NCI-H1436 (cell line): Measurements from ENCODE around the gene LIN7A.
"Not testable (repeated sequence)": the region's sequence is repeated elsewhere in the genome, so short reads cannot be mapped to it uniquely, and the experiment has no call there.

ENCODE experiments used
- DNase-seq: peaks from one replicate; lab custom pipeline; 2025; lab: John Stamatoyannopoulos, UW

Gene LIN7A

DNA sequence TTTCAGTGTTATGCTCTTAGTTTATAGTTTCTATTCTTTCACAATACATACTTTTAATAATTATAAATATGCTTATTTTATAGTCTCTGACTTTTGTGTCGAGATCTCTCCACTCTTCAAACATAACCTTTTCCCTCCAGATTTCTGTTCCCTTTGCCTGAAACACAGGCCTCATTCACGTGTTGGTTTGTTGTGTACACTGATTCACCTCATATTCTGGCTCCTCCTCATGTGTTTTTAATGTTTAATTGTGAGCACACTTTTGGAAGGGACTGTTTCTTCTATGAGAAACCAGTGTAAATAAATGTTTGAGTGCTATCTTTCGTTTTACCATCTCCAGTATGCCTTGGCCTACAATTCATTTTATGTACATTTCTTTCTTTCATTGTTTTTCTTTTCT is 20.1 kb downstream of the LIN7A start:
- DNase-seq: no peak

DNA sequence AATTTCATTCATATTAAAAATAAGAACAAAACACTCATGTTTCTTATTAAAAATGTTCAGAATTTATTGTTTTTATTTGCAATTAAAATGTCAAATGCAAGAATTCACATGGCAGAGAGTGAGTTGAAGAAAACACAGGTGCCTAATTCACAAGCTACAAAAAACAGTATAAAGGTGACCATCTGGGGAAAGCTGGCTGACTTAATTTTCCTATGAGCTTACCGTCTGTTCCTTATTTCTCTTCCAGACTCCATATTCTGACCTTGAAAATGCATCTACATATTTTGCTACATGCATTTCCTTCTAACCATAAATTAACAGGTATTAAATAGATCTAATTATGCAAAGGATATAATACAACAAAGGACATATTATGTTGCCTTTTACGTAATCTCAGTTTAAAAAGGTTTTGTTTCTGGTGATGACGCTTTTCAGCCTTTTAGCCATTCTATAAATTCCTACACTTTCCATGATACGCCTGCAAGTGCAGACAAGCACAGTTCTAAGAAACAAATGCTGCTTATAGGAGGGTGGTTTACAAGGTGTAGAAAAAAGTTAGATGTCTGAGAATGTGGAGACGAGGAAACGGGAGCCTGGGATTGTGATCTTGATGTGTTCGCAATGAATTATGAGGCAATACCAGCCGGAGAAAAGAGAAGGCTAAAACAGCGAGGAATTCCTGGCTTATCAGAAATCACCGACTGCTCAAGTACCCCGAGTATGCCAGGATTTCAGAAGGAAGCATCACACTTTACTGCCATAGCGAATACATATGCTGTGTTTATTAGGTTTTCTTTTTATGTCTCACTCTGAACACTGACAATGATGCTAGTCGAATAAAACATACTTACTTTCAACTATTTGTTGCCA is 24.6 kb downstream of the LIN7A start:
- DNase-seq: no peak

DNA sequence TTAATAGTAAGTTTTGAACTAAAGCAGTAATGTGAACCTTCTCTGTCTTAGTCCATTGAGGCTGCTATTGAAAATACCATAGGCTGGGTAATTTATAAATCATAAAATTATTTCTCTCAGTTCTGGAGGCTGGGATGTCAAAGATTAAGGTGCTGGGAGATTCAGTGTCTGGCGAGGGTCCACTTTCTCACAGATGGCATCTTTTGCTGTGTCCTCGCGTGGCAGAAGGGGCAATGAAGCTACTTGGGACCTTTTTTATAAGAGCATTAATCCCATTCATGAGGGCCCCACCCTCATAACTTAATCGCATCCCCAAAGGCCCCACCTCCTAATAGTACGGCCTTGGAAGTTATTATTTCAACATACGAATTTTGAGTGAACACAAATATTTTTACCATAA is 28.4 kb downstream of the LIN7A start:
- no peak for DNase-seq

DNA sequence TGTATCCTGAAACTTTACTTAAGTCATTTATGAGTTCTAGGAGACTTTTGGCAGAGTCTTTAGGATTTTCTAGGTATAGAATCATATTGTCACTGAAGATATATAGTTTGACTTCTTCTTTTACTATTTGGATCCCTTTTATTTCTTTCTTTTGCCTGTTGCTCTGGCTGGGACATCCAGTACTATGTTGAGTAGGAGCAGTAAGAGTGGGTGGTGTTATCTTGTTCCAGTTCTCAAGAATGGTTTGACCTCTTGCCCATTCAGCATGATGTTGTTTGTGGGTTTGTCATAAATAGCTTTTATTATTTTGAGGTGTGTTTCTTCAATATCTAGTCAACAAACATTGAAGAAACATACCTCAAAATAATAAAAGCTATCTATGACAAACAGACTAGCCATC is 35.0 kb downstream of the LIN7A start:
- no peak for DNase-seq

DNA sequence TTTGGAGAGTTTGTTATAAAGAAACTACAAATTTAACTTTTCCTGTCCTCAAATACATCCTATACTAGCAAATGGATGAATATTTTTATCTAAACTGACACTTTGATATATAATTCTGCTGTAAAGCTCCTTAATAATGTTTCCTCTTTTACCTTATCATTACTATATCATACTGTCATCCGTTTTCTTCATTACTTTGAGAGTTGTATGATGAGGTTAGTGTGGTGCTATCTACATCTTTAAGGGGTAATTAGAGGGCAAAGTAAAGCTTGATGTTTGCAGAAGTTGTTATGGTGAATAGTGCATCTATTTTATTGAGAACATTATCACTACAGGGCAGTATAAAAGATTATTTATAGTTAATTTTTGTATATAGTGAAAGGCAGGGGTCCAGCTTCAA is 36.1 kb downstream of the LIN7A start:
- DNase-seq: no peak

DNA sequence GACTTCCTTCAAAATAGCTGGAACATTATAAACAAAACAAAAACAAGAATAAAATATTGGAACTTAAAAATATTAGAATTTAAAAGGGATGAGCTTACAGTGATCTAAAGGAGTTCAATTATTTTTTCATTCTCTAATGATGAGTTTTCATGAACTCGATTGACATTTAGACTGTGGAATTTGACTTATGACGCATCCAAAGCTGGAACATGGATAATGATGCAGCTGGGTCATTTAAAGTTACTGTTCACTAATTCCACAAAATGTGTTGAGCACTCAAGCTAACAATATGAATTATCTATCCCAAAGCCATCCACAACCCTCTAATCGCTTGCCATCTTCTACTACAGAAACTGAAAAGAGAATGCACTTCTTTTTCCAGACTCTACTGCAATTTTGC is 42.5 kb downstream of the LIN7A start:
- DNase-seq: no peak

DNA sequence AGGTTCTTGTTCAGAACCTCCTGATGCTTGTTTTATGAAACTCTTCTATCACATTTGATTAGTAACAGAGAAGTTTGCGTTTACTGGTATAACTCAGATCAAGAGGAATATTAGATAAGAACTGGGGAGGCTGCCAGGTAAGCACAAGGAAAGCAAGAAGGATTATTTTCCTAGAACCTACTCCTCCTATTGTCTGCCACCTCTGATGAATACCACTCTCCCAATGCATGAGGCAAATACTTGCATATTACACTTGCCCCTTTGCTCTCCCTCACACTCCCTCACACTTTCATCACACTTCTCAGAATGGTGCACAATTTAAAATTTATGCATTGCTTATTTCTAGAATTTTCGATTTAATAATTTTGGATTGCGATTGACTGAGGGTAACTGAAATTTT is 43.6 kb downstream of the LIN7A start:
- DNase-seq: no peak

DNA sequence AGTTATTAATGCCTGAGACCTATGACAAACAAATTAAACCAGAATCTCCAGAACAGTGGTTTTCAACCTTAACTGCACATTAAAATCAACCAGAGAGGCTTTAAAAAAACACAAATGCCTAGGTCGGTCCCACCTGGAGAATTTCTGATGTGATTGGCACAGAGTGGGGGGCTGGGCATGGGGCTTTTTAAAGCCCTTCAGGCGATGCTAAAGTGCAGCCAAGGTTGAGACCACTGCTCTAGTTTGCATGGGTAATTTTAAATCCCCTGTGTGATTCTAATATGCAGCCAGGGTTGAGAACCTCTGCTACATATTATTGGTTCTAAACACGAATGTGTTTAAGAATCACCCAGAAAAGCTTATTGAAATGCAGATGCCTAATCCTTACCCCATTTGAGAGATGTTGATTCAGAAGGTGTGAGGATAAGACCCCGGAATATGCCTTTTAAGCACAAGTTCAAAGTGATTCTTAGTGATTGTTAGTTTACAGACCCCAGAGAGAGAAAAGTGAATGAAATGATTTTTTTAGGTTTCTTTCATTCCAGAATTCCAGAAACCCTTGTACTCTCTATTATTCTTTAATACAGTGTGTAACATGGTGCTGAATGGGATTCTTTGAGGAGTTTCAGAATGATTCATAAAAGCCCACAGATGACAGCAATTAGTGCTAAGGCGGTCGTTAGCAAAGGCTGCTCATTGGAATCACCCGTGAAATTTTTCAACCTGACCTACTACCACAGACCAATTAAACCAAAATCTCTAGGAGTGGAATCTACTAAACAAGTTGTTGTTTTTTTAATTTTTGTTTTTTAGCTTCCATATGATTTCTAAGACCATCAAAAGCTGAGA is 44.9 kb downstream of the LIN7A start:
- DNase-seq: no peak

DNA sequence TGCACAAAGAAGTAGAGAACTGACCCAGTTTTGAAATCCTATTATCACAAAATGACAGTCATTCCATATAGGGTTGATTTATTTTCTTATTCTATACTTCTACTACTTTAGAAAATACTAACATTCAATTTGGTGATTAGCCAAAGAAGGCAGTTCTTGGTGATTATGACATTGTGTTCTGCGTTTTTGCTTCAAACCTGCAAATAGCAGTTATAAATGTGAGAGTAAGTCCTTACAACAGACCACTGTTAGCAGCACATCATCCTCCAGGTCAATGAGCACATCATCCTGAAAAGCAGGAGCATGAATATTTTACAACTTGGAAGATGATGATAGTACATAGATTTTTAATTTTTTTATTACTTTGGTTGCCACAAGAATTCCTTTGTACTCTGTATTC is 53.1 kb downstream of the LIN7A start:
- no peak for DNase-seq

DNA sequence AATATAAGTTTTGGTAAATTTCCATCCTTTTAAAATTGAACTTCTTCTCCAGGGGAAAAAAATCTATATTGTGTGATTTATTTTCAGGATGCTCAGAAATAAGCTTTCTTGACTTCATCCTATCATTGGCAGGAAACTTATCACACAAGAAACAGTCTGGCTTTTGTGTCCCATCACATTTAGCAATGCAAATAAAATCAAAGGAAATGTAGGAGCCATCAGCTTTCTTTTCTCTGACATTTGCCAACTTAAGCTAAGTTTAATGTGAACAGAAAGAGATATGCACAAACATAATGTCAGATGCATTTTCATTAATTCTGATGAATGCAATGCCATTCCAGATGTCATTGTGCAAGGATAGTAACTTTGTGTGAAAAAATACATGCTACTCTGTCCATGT is 56.6 kb downstream of the LIN7A start:
- no peak for DNase-seq

DNA sequence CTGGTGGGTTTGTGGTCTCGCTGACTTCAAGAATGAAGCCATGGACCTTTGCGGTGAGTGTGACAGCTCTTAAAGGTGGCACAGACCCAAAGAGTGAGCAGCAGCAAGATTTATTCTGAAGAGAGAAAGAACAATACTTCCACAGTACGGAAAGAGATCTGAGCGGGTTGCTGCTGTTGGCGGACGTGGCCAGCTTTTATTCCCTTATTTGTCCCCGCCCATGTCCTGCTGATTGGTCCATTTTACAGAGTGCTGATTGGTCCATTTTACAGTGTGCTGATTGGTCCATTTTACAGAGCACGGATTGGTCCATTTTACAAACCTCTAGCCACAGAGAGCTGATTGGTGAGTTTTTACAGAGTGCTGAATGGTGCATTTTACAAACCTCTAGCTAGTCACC is 59.3 kb downstream of the LIN7A start:
- not testable (repeated sequence) for DNase-seq

DNA sequence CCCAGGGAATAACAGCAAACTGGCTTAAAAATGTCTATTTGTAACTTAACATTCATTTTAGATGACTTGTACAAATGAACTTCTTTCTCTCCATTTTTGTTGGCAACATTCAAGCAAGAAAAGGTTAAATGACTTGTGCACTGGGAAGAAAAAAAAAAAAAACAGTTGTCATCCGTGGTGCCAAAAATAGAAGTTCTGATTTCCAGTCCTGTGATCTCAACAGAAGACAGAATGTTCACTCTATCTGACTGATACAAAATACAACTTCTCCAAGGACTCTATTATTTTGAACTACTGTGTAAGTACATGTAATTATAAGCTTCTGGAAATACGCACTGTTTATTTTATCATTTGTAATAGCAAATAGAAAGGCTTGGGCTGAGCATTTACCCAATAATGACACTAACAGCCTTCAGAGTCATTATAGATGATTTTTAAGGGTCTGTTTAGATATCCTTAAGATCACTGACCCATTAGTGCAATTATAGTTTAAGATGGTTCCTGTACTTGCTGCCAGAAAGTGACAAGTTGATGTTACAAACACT is 59.9 kb downstream of the LIN7A start:
- DNase-seq: peak; percentile 69

DNA sequence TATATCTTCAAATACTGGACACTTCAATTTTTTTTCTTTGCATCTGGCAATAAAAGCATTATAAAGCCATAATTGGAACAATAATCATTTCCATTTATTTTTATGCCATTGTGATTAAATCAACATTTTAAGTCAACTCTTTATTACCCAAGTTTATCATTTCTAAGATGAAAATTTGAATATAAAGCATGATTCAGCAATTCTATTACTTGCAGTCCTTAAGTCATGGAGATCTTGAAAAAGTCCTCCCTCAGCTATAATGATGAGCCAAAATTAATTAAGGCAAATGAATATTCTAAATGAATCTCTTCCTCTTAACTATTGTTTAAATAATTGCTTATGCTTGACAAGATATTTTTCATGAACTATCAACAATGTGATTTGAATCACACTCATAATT is 65.7 kb downstream of the LIN7A start:
- DNase-seq: no peak

DNA sequence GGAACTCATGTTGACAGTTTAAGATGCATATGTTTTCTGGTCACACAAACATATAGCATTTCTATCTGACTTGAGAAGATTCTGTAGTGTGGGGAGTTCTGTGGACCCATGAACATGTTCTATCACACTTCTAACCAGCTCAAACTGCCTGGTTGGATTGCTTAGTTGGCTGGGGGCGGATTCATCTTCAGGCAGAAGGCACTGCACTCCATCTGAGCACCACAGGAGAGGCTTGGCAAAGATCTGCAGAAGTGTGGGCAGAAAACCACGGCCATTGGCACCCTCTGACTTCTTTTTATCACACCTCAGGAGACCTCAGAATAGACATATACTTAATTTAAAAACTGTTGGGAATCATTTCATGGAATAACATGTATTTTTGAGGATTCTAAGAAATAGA is 68.5 kb downstream of the LIN7A start:
- no peak for DNase-seq

DNA sequence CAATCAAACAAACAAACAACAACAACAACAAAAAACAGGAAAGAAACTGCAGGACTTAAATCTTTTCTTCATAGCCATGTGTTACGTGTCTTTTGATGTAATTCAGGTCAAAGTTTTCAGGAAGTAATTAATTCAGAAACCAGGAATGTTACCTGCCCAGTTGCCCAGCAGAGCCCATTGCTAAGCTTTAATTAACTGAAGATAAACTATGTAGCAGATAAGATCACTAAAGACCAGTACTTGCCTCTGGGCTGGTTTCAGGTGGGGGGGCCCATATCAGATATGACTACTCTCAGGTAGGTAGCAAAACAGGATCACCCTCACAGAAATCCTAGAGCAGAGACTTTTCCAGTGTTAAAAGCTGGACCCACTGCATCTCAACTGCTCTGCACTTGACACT is 69.2 kb downstream of the LIN7A start:
- DNase-seq: no peak

DNA sequence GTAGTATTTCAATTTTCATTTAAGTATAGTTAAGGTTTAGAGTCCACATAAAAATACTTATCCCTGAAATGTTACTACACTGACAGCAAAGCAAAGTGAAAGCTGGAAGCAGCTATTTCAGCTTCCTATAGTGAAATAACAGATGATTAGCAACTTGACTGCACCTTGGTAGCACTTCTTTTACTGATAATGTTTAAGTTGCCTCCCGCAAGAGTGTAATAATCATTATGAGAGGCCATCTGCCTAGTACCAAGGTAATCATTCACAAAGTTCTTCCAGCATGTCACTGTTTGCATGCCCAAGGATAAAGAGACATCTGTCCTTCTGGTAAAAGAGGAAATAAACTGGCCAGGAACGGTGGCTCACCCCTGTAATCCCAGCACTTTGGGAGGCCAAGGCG is 69.8 kb downstream of the LIN7A start:
- no peak for DNase-seq

DNA sequence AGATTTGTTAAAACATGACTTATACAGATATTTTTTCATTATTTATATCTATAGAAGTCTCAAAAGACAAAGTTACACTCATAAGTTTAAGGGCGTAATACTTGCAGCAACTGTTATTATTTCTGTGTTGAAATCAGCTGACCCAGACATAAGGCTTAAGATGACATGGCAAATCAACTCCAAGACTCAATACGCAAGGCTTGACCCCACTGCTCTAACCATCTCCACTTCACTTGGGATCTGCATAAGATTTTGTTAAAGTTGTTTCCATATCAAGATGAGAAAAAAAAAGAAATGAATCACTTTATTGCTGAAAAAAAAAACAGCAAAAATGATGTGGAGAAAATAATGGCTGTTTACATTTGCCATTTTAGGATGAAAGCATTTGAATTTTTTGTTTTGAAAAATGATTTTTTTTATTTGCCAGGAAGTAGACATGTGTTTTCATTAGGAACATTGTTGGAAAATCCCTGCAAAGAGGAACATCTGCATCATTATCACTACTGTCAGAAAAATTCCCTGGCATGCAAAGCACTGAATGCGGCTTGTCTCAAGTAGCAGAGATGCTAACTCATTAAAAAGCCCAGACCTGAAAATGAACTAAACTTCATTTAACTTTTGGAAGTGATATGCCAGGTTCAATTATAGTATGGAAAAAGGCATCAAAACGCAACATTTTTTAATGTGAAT is 73.5 kb downstream of the LIN7A start:
- no peak for DNase-seq

DNA sequence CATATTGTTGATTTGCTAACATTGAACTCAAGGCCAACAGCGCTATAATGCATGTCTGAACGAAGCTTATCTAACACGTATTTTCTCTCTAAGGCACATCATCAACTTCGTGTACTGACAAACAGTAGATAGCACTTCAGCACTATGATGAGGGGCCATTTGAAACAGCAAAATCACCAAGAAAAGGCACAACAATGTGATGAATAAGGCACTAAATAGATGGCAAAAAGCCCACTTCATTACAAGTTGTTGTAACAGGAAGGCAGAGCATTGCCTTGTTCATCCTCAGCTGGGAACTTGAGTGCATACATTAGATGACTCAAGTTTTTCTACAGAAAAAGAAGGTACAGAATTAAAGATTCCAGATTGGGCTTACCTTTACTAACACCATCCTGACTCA is 75.2 kb downstream of the LIN7A start:
- DNase-seq: no peak

DNA sequence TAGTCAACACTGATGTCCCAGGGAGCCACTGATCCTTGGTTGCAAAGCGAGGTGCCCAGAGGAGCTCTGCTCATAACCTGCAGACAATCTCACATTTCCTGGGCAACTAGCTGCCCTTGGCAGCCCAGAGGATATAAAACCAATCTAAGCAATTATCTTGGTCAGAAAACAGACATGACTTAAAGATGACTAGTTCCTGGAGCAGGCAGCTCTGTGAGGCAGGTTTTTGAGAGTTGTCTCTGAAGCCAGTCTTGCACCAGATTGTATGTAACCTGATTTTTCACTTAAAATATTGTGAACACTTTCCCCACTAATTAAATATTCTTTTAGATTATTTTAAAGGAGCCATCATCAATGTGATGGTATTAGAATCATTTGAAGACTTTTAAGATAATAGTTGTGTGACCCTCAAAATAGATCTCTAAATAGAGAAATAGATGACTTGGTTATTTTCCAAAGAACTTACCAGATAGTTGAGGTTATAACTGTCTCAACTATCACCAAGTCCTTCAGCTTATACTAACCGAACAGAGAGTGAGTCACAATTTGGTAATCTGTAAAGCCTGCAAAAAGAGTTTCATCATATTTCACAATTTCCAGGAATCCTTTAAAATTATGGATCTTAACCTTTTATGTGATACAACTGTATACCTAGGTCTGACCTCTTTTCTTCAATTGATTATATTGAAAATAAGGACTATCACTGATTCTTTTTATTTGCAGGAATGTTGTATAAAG is 75.9 kb downstream of the LIN7A start:
- DNase-seq: no peak

DNA sequence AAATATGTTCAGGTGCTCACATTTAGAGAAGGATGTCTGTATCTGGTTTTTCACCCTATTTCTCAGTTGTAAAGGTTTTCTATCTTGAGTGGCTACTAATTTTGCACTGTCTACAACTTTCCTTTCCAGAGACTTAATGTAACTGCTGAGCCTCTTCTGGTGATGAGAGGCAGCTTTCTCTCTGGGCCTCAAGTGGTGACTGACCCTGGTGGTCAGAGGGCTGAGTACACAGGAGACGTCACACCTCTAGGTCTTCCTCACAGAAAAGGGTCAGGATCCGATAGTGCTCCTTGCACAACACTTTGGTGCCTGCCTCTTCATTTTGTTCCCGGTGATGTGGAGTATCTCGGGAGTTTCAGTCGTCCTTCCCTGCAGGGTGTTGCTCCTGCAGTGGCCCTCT is 76.8 kb downstream of the LIN7A start:
- DNase-seq: no peak

DNA sequence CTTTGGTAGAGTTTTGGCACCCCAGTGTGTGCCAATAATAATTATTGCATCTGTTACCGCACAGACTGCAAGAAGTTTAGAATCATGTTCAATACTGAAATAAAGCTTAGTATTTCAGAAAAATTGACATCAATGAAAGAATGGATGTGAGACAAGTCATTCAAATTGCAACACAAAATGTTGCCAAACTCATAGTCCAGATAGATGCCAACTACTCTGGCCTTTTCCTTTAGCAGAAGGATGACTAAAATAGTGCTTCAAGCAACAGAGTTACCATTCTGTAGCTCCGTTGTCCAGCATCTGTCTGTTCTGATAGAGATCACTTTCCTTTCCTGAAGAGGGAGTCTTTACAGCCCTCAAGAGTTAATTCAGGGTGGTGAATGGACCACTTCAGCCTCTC is 77.5 kb downstream of the LIN7A start:
- no peak for DNase-seq

DNA sequence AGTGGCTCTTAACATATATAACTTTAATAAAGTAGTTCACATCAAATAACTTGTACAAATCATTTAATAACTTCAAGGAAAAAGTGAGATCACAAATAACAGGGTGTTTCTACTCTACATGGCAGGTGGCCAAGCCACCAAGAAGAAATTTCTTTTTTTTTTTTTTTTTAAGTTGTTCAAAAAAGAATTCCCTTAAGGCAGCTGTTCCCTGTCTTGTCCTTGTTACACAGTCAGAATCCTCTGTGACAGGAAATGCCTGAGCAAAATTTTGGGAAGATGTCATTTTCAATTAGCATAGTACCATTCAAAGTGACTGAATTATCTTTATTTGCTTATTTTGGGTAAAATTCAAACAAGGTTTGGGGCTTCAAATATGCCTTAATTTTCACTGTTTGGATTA is 79.4 kb downstream of the LIN7A start:
- DNase-seq: no peak
